Activated B cell treated with CpG ODN at 0.5 μM for 24 hours (primary cell): ENCODE measurements around the gene INF2. TPM values are rescaled to one million over a fixed set of nuclear protein-coding genes. Genes with fewer than 3 reads are reported as not detected.

Experiments used
- ATAC-seq: fragments of 200-7000 bp; cut with Tn5 transposase; one replicate; pipeline ENCODE4 v1.10.0; 2021; ENCODE audit warnings: low read depth, mild to moderate bottlenecking, moderate library complexity
- CTCF ChIA-PET: fragments of 350-600 bp; sonication (Branson Sonifier 250); formaldehyde crosslinking; loops from one replicate; lab custom pipeline; 2021; ENCODE audit warnings: antibody characterized with exemption; lab: Charles Lee
- POLR2A ChIA-PET: fragments of 350-600 bp; sonication (Branson Sonifier 250); formaldehyde crosslinking; loops from one replicate; lab custom pipeline; 2021; ENCODE audit warnings: antibody characterized with exemption; lab: Charles Lee
- DNase-seq: peaks from one replicate; pipeline ENCODE4 v3.0.0; 2022
- H3K27ac Mint-ChIP-seq: one replicate; pipeline ENCODE4 v1.8.0; 2020; ENCODE audit warnings: mixed read lengths
- H3K27me3 Mint-ChIP-seq: one replicate; pipeline ENCODE4 v1.8.0; 2021; ENCODE audit warnings: mixed read lengths
- H3K36me3 Mint-ChIP-seq: one replicate; pipeline ENCODE4 v1.8.0; 2021; ENCODE audit warnings: low read depth, mixed read lengths
- H3K4me1 Mint-ChIP-seq: one replicate; pipeline ENCODE4 v1.8.0; 2021; ENCODE audit warnings: mixed read lengths
- H3K4me3 Mint-ChIP-seq: one replicate; pipeline ENCODE4 v1.8.0; 2020; ENCODE audit warnings: mild to moderate bottlenecking, mixed read lengths
- H3K9me3 Mint-ChIP-seq: one replicate; pipeline ENCODE4 v1.8.0; 2020; ENCODE audit warnings: mixed read lengths
- intact Hi-C: fragments of 100-400 bp; cut with micrococcal nuclease; formaldehyde crosslinking; loops from one replicate; pipeline ENCODE4 v1.15.1; 2024
- total RNA-seq: library from RNA; stranded (reverse); gene quantifications from 2 replicates; pipeline ENCODE4 v1.2.3, GENCODE V29; 2022
- TF ChIP-seq, protein P1 (sequence below): fragments of 200-600 bp; IDR thresholded peaks from one replicate; pipeline ENCODE4 v1.8.0; 2022; ENCODE audit warnings: antibody characterized with exemption, mild to moderate bottlenecking

Gene INF2
- total RNA-seq, 1 donor from 2014 or later, result 47.2 TPM

- POLR2A ChIA-PET, result no interaction called here
- ATAC-seq, result no peak
- TF ChIP-seq, protein P1, sequence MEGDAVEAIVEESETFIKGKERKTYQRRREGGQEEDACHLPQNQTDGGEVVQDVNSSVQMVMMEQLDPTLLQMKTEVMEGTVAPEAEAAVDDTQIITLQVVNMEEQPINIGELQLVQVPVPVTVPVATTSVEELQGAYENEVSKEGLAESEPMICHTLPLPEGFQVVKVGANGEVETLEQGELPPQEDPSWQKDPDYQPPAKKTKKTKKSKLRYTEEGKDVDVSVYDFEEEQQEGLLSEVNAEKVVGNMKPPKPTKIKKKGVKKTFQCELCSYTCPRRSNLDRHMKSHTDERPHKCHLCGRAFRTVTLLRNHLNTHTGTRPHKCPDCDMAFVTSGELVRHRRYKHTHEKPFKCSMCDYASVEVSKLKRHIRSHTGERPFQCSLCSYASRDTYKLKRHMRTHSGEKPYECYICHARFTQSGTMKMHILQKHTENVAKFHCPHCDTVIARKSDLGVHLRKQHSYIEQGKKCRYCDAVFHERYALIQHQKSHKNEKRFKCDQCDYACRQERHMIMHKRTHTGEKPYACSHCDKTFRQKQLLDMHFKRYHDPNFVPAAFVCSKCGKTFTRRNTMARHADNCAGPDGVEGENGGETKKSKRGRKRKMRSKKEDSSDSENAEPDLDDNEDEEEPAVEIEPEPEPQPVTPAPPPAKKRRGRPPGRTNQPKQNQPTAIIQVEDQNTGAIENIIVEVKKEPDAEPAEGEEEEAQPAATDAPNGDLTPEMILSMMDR, result no peak
- Mint-ChIP-seq H3K4me3 (no peak overlapping the region), H3K4me1 (no peaks in the 10 kb centered on the region), H3K9me3 (no peaks in the 10 kb centered on the region), H3K27ac (no peak overlapping the region), H3K36me3 (peaks cover 40% of the 10 kb centered on the region), H3K27me3 (no peaks in the 10 kb centered on the region)
- DNase-seq, result no peak
- intact Hi-C loops, result no loop called here
- CTCF ChIA-PET, result no interaction called here
Measured at GRCh38 chr14:104714681-104715080, 25.3 kb downstream of the INF2 start.

- TF ChIP-seq, protein P1, result no peak
- POLR2A ChIA-PET, result no interaction called here
- Mint-ChIP-seq H3K9me3 (no peaks in the 10 kb centered on the region), H3K27me3 (no peaks in the 10 kb centered on the region), H3K27ac (no peak overlapping the region), H3K4me3 (no peak overlapping the region), H3K36me3 (peaks cover 41% of the 10 kb centered on the region), H3K4me1 (no peaks in the 10 kb centered on the region)
- DNase-seq (no peak), ATAC-seq (no peak)
- intact Hi-C loops, result no loop called here
- CTCF ChIA-PET, result no interaction called here
Measured at GRCh38 chr14:104715416-104715815, 26.0 kb downstream of the INF2 start.

DNA sequence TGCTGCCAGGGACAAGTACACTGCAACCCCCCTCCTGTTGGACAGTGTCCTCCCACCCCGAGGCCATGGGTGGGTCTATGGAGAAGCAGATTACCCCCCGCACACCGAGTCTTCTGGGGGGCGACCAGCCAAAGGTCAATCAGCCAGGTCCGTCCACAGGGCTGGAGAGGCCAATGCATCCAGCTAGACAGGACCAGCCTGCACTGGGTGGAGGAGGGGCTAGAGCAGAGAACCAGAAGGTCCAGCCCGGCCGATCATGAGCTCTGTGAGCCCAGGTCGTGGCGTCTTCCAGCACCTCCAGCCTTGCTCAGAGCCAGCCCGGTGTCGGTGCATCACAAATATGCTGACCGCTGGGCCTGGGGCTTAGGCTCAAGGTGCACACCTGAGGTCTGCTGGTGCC, 26.5 kb downstream of the INF2 start:
- H3K27ac Mint-ChIP-seq, result no peak overlapping the region
- H3K4me3 Mint-ChIP-seq, result no peak overlapping the region
- intact Hi-C loops, result no loop called here
- CTCF ChIA-PET, result no interaction called here
- no peaks in the 10 kb centered on the region for H3K27me3 Mint-ChIP-seq
- no peak for ATAC-seq
- H3K4me1 Mint-ChIP-seq, result no peaks in the 10 kb centered on the region
- H3K36me3 Mint-ChIP-seq, result peaks cover 40% of the 10 kb centered on the region
- TF ChIP-seq, protein P1, result no peak
- POLR2A ChIA-PET, result no interaction called here
- DNase-seq, result no peak
- H3K9me3 Mint-ChIP-seq, result no peaks in the 10 kb centered on the region

DNA sequence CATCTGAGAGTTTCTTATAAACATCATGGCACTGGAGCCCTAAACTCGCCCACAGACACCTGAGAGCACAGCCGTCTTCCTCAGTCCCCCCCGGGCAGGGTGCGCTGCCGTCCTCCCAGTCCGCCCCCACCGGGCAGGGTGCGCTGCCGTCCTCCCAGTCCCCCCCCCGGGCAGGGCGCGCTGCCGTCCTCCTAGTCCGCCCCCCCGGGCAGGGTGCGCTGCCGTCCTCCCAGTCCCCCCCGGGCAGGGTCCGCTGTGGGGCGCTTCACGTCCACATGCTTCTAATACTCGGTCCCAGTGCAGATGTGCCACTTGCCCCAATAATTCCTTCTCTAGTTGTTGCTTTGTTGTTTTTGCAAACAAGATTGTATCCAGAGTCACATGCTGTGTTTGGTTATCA, 27.7 kb downstream of the INF2 start:
- no peaks in the 10 kb centered on the region for H3K9me3 Mint-ChIP-seq
- DNase-seq, result no peak
- TF ChIP-seq, protein P1, result no peak
- H3K4me3 Mint-ChIP-seq, result no peak overlapping the region
- H3K4me1 Mint-ChIP-seq, result no peaks in the 10 kb centered on the region
- intact Hi-C loops, result no loop called here
- ChIA-PET CTCF (no interaction called here), POLR2A (no interaction called here)
- H3K36me3 Mint-ChIP-seq, result peaks cover 38% of the 10 kb centered on the region
- no peaks in the 10 kb centered on the region for H3K27me3 Mint-ChIP-seq
- H3K27ac Mint-ChIP-seq, result peak overlapping the region; percentile 56
- no peak for ATAC-seq

DNA sequence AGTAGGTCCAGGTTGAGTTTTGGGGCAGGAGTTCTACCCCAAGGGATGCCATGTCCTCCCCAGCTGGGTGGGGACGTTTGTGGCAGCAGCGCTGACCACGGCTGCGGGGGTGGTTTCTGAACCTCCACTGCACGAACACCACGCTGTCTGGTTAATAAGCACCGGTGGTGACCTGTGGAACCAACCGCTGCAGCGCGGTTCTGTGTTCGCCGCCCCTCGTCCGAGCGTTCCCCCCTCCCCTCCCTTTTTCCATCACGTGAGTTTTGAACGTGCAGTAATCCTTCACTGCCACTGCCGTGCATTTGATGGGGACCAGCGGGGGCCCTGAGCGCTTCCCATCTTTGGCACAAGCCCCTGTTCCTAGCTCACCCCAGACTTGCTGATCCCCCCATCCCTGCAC, 28.2 kb downstream of the INF2 start:
- Mint-ChIP-seq H3K4me1 (no peaks in the 10 kb centered on the region), H3K27ac (no peak overlapping the region), H3K9me3 (no peaks in the 10 kb centered on the region), H3K4me3 (no peak overlapping the region), H3K27me3 (no peaks in the 10 kb centered on the region), H3K36me3 (peaks cover 38% of the 10 kb centered on the region)
- DNase-seq (no peak), ATAC-seq (no peak)
- ChIA-PET POLR2A (no interaction called here), CTCF (no interaction called here)
- intact Hi-C loops, result no loop called here
- TF ChIP-seq, protein P1, result no peak
